Measurements from ENCODE around the gene MFAP3. TPM values are rescaled to one million over a fixed set of nuclear protein-coding genes. Genes with fewer than 3 reads are reported as not detected.
"Not testable (repeated sequence)": the region's sequence is repeated elsewhere in the genome, so short reads cannot be mapped to it uniquely, and the experiment has no call there.

The MFAP3 gene
- total RNA-seq, 1 experiment from 2014 or later = 69.4 TPM

GRCh38 chr5:154049636-154050035, 10.9 kb downstream of the MFAP3 start:
- DNase-seq (ENCODE audit: extremely low read depth, low read depth) = no peak

DNA sequence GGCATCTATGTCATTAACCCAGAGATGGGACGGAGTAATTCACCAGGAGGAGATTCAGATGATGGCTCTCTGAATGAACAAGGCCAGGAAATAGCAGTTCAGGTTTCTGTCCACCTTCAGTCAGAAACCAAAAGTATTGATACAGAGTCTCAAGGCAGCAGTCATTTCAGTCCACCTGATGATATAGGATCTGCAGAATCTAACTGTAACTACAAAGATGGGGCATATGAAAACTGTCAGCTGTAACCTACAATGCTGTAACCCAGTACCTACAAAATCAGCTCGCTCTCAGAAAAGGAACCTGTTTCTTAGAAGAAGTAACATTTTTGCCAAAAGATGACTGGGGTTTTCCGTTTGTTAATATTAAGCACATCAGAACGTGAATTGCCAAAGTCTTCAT, 14.7 kb downstream of the MFAP3 start:
- no peak for DNase-seq (ENCODE audit: extremely low read depth, low read depth)

- DNase-seq (ENCODE audit: extremely low read depth, low read depth) = no peak
Observed at GRCh38 chr5:154055201-154055600, 16.4 kb downstream of the MFAP3 start.

- DNase-seq (ENCODE audit: extremely low read depth, low read depth) = no peak
Observed at GRCh38 chr5:154058055-154059038, 19.6 kb downstream of the MFAP3 start.

- DNase-seq (ENCODE audit: extremely low read depth, low read depth) = no peak
Observed at GRCh38 chr5:154059039-154059430, 20.3 kb downstream of the MFAP3 start.

GRCh38 chr5:154059583-154059982, 20.8 kb downstream of the MFAP3 start:
- DNase-seq (ENCODE audit: extremely low read depth, low read depth) = no peak

- DNase-seq (ENCODE audit: extremely low read depth, low read depth) = no peak
Observed at GRCh38 chr5:154060606-154061005, 21.8 kb downstream of the MFAP3 start.

DNA sequence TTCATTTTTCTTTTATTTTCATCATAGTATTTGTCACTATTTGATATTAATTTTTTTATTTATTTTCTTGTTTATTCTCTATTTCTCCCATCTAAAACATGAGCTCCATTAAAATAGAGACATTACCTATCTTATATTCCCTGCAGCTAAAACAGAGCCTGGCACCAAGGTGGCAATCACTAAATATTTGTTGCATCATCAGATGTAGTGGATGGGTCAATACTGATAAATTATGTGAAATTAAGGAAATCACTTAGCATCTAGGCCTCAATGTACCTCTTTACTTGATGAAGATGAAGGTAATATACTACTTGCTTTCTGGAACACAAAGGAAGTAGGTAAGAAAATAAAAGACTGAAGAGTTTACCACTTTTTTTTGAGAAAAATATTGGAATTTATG, 24.6 kb downstream of the MFAP3 start:
- no peak for DNase-seq (ENCODE audit: extremely low read depth, low read depth)

GRCh38 chr5:154065971-154066370, 27.2 kb downstream of the MFAP3 start:
- DNase-seq (ENCODE audit: extremely low read depth, low read depth) = no peak

- not testable (repeated sequence) for DNase-seq (ENCODE audit: extremely low read depth, low read depth)
Observed at GRCh38 chr5:154069854-154070253, 31.1 kb downstream of the MFAP3 start.

DNA sequence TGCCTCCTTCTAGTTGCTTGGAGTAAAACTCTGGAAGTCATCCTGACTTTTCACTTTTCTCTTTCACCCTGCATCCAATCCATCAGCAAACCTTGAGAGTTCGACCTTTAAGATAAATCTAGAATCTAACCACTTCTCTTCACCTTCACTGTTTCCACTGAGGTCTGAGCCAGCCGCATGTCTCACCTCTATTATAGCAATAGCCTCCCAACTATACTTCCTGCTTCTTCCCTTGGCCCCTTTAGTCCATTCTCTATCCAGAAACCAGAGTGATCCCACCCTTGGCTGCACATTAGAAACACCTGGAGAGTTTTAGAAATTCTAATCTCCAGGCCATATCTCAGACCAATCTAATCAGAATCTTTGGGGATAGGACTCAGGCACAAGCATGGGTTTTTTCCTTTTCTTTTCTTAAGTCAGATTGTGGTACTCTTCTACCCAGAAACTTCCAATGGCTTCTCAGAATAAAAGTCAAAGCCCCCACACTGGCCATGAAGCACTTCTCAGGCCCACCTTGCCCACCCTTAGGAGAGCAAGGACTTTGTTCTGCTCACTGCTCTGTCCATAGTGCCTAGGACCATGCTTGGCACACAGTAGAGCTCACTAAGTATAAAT, 33.1 kb downstream of the MFAP3 start:
- DNase-seq (ENCODE audit: extremely low read depth, low read depth) = no peak

- DNase-seq (ENCODE audit: extremely low read depth, low read depth) = peak; percentile 76
Observed at GRCh38 chr5:154072414-154073171, 33.8 kb downstream of the MFAP3 start.

DNA sequence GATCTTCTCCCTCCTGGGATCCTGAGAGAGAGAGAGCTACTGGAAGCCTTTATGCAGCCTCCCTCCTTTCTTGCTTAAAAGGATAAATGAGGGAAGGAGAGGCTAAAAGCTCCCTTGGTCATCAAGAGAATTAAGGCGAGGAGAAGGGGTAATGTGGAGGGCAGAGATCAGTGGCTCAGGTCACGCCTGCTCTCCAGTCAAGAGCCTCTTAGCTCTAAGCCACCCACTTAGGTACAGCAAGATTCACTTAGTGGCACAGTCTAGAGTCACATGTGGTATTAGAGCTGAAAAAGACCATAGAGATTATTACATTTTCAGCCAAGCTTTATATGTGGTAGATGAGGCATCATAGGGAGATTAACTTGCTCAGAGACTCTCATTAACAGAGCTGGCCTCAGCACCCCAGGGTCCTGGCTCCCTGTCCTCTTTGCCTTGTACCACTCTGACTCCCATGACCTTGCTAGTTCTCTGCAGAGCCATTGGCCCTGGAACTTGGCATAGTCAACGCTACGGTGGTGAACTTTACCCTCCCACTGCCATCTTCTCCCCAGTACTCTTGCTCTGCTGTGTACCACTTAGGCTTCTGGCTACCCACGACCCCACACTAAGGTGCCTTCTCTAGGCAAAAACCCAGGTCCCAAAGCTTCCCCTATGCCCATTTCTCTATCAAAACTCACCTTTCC, 37.6 kb downstream of the MFAP3 start:
- DNase-seq (ENCODE audit: extremely low read depth, low read depth) = no peak

DNA sequence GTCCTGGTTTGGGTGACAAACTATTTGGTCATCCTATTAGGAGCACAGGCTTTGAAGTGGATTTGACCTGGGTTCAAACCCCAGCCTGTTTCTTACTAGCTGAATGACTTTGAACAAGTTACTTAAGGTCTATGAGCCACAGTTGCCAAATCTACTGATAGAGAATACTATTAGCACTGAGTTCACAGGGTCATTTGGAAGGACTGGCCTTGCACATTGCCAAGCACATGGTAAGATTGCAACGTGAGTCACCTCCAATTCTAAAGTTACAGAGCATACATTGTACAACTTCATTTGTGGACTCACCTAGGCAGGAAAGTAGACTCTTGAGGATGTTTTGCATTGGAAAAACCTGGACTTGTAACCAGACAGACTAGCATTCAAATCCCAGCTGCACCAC, 38.9 kb downstream of the MFAP3 start:
- peak; percentile 37 for DNase-seq (ENCODE audit: extremely low read depth, low read depth)

GRCh38 chr5:154078272-154078671, 39.5 kb downstream of the MFAP3 start:
- DNase-seq (ENCODE audit: extremely low read depth, low read depth) = peak; percentile 49

GRCh38 chr5:154081246-154081645, 42.5 kb downstream of the MFAP3 start:
- DNase-seq (ENCODE audit: extremely low read depth, low read depth) = no peak

- no peak for DNase-seq (ENCODE audit: extremely low read depth, low read depth)
Observed at GRCh38 chr5:154084062-154084639, 45.4 kb downstream of the MFAP3 start.

GRCh38 chr5:154086146-154086545, 47.4 kb downstream of the MFAP3 start:
- DNase-seq (ENCODE audit: extremely low read depth, low read depth) = no peak

GRCh38 chr5:154086641-154087040, 47.9 kb downstream of the MFAP3 start:
- DNase-seq (ENCODE audit: extremely low read depth, low read depth) = no peak

GRCh38 chr5:154087260-154087659, 48.5 kb downstream of the MFAP3 start:
- no peak for DNase-seq (ENCODE audit: extremely low read depth, low read depth)

Data from NCI-H460 (cell line).